GM19455 (cell line): Measurements from ENCODE around the gene PSEN1.

Experiments
- ATAC-seq: cut with Tn5 transposase; IDR thresholded peaks from one replicate; pipeline ENCODE4 v1.9.1; 2021; ENCODE audit not compliant: unreplicated experiment

PSEN1 gene

GRCh38 chr14:73217411-73217810 is 81.1 kb downstream of the PSEN1 start:
- ATAC-seq: no peak

- ATAC-seq: no peak
Observed at GRCh38 chr14:73220061-73220460, 83.8 kb downstream of the PSEN1 start.

GRCh38 chr14:73220634-73221033 is 84.3 kb downstream of the PSEN1 start:
- no peak for ATAC-seq

GRCh38 chr14:73221945-73222344 is 85.6 kb downstream of the PSEN1 start:
- ATAC-seq: no peak

- ATAC-seq: no peak
Observed at GRCh38 chr14:73223049-73223448, 86.7 kb downstream of the PSEN1 start.

GRCh38 chr14:73225496-73225895 is 89.2 kb downstream of the PSEN1 start:
- no peak for ATAC-seq

GRCh38 chr14:73227812-73228781 is 91.8 kb downstream of the PSEN1 start:
- ATAC-seq: no peak

GRCh38 chr14:73230051-73230450 is 93.7 kb downstream of the PSEN1 start:
- no peak for ATAC-seq

GRCh38 chr14:73231981-73232851 is 95.9 kb downstream of the PSEN1 start:
- ATAC-seq: no peak

GRCh38 chr14:73232984-73233383 is 96.7 kb downstream of the PSEN1 start:
- no peak for ATAC-seq

- no peak for ATAC-seq
Observed at GRCh38 chr14:73233564-73233963, 97.3 kb downstream of the PSEN1 start.

GRCh38 chr14:73234029-73234428 is 97.7 kb downstream of the PSEN1 start:
- ATAC-seq: no peak

GRCh38 chr14:73234586-73235394 is 98.5 kb downstream of the PSEN1 start:
- ATAC-seq: no peak

- no peak for ATAC-seq
Observed at GRCh38 chr14:73235531-73236155, 99.3 kb downstream of the PSEN1 start.

GRCh38 chr14:73236157-73236556 is 99.8 kb downstream of the PSEN1 start:
- ATAC-seq: no peak

- no peak for ATAC-seq
Observed at GRCh38 chr14:73236752-73237218, 100.5 kb downstream of the PSEN1 start.

- no peak for ATAC-seq
Observed at GRCh38 chr14:73237219-73237785, 101.0 kb downstream of the PSEN1 start, which contains the start of gene PAPLN. Gene PAPLN, plus strand, starts transcription at chr14:73237506. Its CDS starts 2,273 bp downstream, at chr14:73239779.

GRCh38 chr14:73237786-73238423 is 101.6 kb downstream of the PSEN1 start:
- ATAC-seq: no peak

- ATAC-seq: no peak
Observed at GRCh38 chr14:73238424-73238852, 102.1 kb downstream of the PSEN1 start.
